ENCODE results near the gene GOLGB1.
"Not testable (repeated sequence)": the region's sequence is repeated elsewhere in the genome, so short reads cannot be mapped to it uniquely, and the experiment has no call there.

The GOLGB1 gene

GRCh38 chr3:121786485-121786884 lies 36.9 kb upstream of the GOLGB1 start:
- DNase-seq = no peak
- no peak overlapping the region for H2BK120ac ChIP-seq (ENCODE audit: low read depth, low read length)
- H3K18ac ChIP-seq (ENCODE audit: low read length) = no peak overlapping the region
- no peaks in the 10 kb centered on the region for H3K79me1 ChIP-seq (ENCODE audit: low read length)
- H3K36me3 ChIP-seq (ENCODE audit: control insufficient read depth, insufficient read depth, low read length) = no peaks in the 10 kb centered on the region
- H3K9ac ChIP-seq (ENCODE audit: low read length) = no peak overlapping the region
- no peak overlapping the region for H2BK5ac ChIP-seq (ENCODE audit: low read length)
- no peaks in the 10 kb centered on the region for H3K4me1 ChIP-seq (ENCODE audit: control insufficient read depth, low read depth, low read length)
- no CpG with 5 or more reads among the region's 2 CpGs for WGBS (ENCODE audit: extremely low coverage, insufficient coverage, low lambda C conversion rate)
- no peaks in the 10 kb centered on the region for H3K27me3 ChIP-seq (ENCODE audit: insufficient read depth, low read length, poor library complexity)
- H4K5ac ChIP-seq (ENCODE audit: low read length) = no peak overlapping the region
- no peak overlapping the region for H3K23ac ChIP-seq (ENCODE audit: low read length)
- no peak overlapping the region for H4K8ac ChIP-seq (ENCODE audit: low read depth, low read length)
- H3K79me2 ChIP-seq (ENCODE audit: control insufficient read depth, insufficient read depth, low read length) = no peaks in the 10 kb centered on the region
- no peak overlapping the region for H3K4ac ChIP-seq (ENCODE audit: low read depth, low read length)
- no peak overlapping the region for H3K4me3 ChIP-seq (ENCODE audit: low read length)
- H3K4me2 ChIP-seq (ENCODE audit: low read length) = no peak overlapping the region
- no peak overlapping the region for H3K56ac ChIP-seq (ENCODE audit: low read length)
- H3K27ac ChIP-seq (ENCODE audit: low read depth, low read length) = no peak overlapping the region
- no peak overlapping the region for H2BK15ac ChIP-seq (replicated peaks; ENCODE audit: low read depth)
- no peak overlapping the region for H2AK5ac ChIP-seq (ENCODE audit: low read length)

- not testable (repeated sequence) for H2AK5ac ChIP-seq (ENCODE audit: low read length); H3K56ac ChIP-seq (ENCODE audit: low read length); H2BK5ac ChIP-seq (ENCODE audit: low read length); H3K4me1 ChIP-seq (ENCODE audit: control insufficient read depth, low read depth, low read length); H3K9ac ChIP-seq (ENCODE audit: low read length); H4K5ac ChIP-seq (ENCODE audit: low read length); H3K79me2 ChIP-seq (ENCODE audit: control insufficient read depth, insufficient read depth, low read length); DNase-seq; H3K36me3 ChIP-seq (ENCODE audit: control insufficient read depth, insufficient read depth, low read length); H2BK15ac ChIP-seq (replicated peaks; ENCODE audit: low read depth); H2BK120ac ChIP-seq (ENCODE audit: low read depth, low read length); H4K8ac ChIP-seq (ENCODE audit: low read depth, low read length); H3K27me3 ChIP-seq (ENCODE audit: insufficient read depth, low read length, poor library complexity); H3K79me1 ChIP-seq (ENCODE audit: low read length); H3K23ac ChIP-seq (ENCODE audit: low read length); H3K4me3 ChIP-seq (ENCODE audit: low read length); H3K27ac ChIP-seq (ENCODE audit: low read depth, low read length); H3K4me2 ChIP-seq (ENCODE audit: low read length); H3K4ac ChIP-seq (ENCODE audit: low read depth, low read length); H3K18ac ChIP-seq (ENCODE audit: low read length)
- no CpG with 5 or more reads among the region's 8 CpGs for WGBS (ENCODE audit: extremely low coverage, insufficient coverage, low lambda C conversion rate)
These were observed 33.2 kb upstream of the GOLGB1 start for GRCh38 chr3:121782784-121783183.

- no peak for DNase-seq
- H2BK120ac ChIP-seq (ENCODE audit: low read depth, low read length) = no peak overlapping the region
- no peak overlapping the region for H3K23ac ChIP-seq (ENCODE audit: low read length)
- no peak overlapping the region for H3K4ac ChIP-seq (ENCODE audit: low read depth, low read length)
- no peak overlapping the region for H3K9ac ChIP-seq (ENCODE audit: low read length)
- H4K5ac ChIP-seq (ENCODE audit: low read length) = no peak overlapping the region
- H3K4me3 ChIP-seq (ENCODE audit: low read length) = no peak overlapping the region
- no peaks in the 10 kb centered on the region for H3K4me1 ChIP-seq (ENCODE audit: control insufficient read depth, low read depth, low read length)
- H3K27me3 ChIP-seq (ENCODE audit: insufficient read depth, low read length, poor library complexity) = no peaks in the 10 kb centered on the region
- no peak overlapping the region for H3K56ac ChIP-seq (ENCODE audit: low read length)
- H3K27ac ChIP-seq (ENCODE audit: low read depth, low read length) = no peak overlapping the region
- no peaks in the 10 kb centered on the region for H3K79me2 ChIP-seq (ENCODE audit: control insufficient read depth, insufficient read depth, low read length)
- no peak overlapping the region for H3K18ac ChIP-seq (ENCODE audit: low read length)
- no peak overlapping the region for H2BK15ac ChIP-seq (replicated peaks; ENCODE audit: low read depth)
- no peaks in the 10 kb centered on the region for H3K79me1 ChIP-seq (ENCODE audit: low read length)
- peaks cover 3% of the 10 kb centered on the region for H3K36me3 ChIP-seq (ENCODE audit: control insufficient read depth, insufficient read depth, low read length)
- WGBS (ENCODE audit: extremely low coverage, insufficient coverage, low lambda C conversion rate) = no CpG with 5 or more reads among the region's 7 CpGs
- H2AK5ac ChIP-seq (ENCODE audit: low read length) = no peak overlapping the region
- no peak overlapping the region for H3K4me2 ChIP-seq (ENCODE audit: low read length)
- H2BK5ac ChIP-seq (ENCODE audit: low read length) = no peak overlapping the region
- H4K8ac ChIP-seq (ENCODE audit: low read depth, low read length) = no peak overlapping the region
These were observed 32.1 kb upstream of the GOLGB1 start for GRCh38 chr3:121781611-121782010.

- H3K4me2 ChIP-seq (ENCODE audit: low read length); H3K23ac ChIP-seq (ENCODE audit: low read length); H3K9ac ChIP-seq (ENCODE audit: low read length); H3K18ac ChIP-seq (ENCODE audit: low read length); H2BK120ac ChIP-seq (ENCODE audit: low read depth, low read length); H3K27me3 ChIP-seq (ENCODE audit: insufficient read depth, low read length, poor library complexity); H2BK15ac ChIP-seq (replicated peaks; ENCODE audit: low read depth); H2AK5ac ChIP-seq (ENCODE audit: low read length); H4K5ac ChIP-seq (ENCODE audit: low read length); H4K8ac ChIP-seq (ENCODE audit: low read depth, low read length); H3K4me1 ChIP-seq (ENCODE audit: control insufficient read depth, low read depth, low read length); DNase-seq; H3K79me2 ChIP-seq (ENCODE audit: control insufficient read depth, insufficient read depth, low read length); H3K79me1 ChIP-seq (ENCODE audit: low read length); H3K36me3 ChIP-seq (ENCODE audit: control insufficient read depth, insufficient read depth, low read length); H3K4ac ChIP-seq (ENCODE audit: low read depth, low read length); H3K56ac ChIP-seq (ENCODE audit: low read length); H3K27ac ChIP-seq (ENCODE audit: low read depth, low read length); H2BK5ac ChIP-seq (ENCODE audit: low read length); H3K4me3 ChIP-seq (ENCODE audit: low read length): not testable (repeated sequence)
- no CpG with 5 or more reads among the region's 4 CpGs for WGBS (ENCODE audit: extremely low coverage, insufficient coverage, low lambda C conversion rate)
These were observed 25.6 kb upstream of the GOLGB1 start for GRCh38 chr3:121775095-121775494.

- Histone ChIP-seq H3K36me3 (ENCODE audit: control insufficient read depth, insufficient read depth, low read length) (no peaks in the 10 kb centered on the region), H3K23ac (ENCODE audit: low read length) (no peak overlapping the region), H3K27me3 (ENCODE audit: insufficient read depth, low read length, poor library complexity) (no peaks in the 10 kb centered on the region), H3K4ac (ENCODE audit: low read depth, low read length) (no peak overlapping the region), H3K27ac (ENCODE audit: low read depth, low read length) (no peak overlapping the region), H3K9ac (ENCODE audit: low read length) (no peak overlapping the region), H2AK5ac (ENCODE audit: low read length) (no peak overlapping the region), H3K4me1 (ENCODE audit: control insufficient read depth, low read depth, low read length) (no peaks in the 10 kb centered on the region), H2BK15ac (replicated peaks; ENCODE audit: low read depth) (no peak overlapping the region), H4K8ac (ENCODE audit: low read depth, low read length) (no peak overlapping the region), H3K4me3 (ENCODE audit: low read length) (no peak overlapping the region), H4K5ac (ENCODE audit: low read length) (no peak overlapping the region), H2BK120ac (ENCODE audit: low read depth, low read length) (no peak overlapping the region), H3K4me2 (ENCODE audit: low read length) (no peak overlapping the region), H2BK5ac (ENCODE audit: low read length) (no peak overlapping the region), H3K18ac (ENCODE audit: low read length) (no peak overlapping the region), H3K56ac (ENCODE audit: low read length) (no peak overlapping the region), H3K79me2 (ENCODE audit: control insufficient read depth, insufficient read depth, low read length) (no peaks in the 10 kb centered on the region), H3K79me1 (ENCODE audit: low read length) (no peaks in the 10 kb centered on the region)
- WGBS (ENCODE audit: extremely low coverage, insufficient coverage, low lambda C conversion rate) = no CpG with 5 or more reads among the region's 1 CpG
- DNase-seq = no peak
These were observed 19.7 kb upstream of the GOLGB1 start for GRCh38 chr3:121769246-121769645.

- Histone ChIP-seq H2BK15ac (replicated peaks; ENCODE audit: low read depth) (no peak overlapping the region), H2AK5ac (ENCODE audit: low read length) (no peak overlapping the region), H3K23ac (ENCODE audit: low read length) (no peak overlapping the region), H3K4ac (ENCODE audit: low read depth, low read length) (no peak overlapping the region), H3K4me1 (ENCODE audit: control insufficient read depth, low read depth, low read length) (no peaks in the 10 kb centered on the region), H3K9ac (ENCODE audit: low read length) (no peak overlapping the region), H3K79me2 (ENCODE audit: control insufficient read depth, insufficient read depth, low read length) (no peaks in the 10 kb centered on the region), H4K5ac (ENCODE audit: low read length) (no peak overlapping the region), H3K4me2 (ENCODE audit: low read length) (no peak overlapping the region), H3K4me3 (ENCODE audit: low read length) (no peak overlapping the region), H3K56ac (ENCODE audit: low read length) (no peak overlapping the region), H4K8ac (ENCODE audit: low read depth, low read length) (no peak overlapping the region), H2BK5ac (ENCODE audit: low read length) (no peak overlapping the region), H2BK120ac (ENCODE audit: low read depth, low read length) (no peak overlapping the region), H3K27ac (ENCODE audit: low read depth, low read length) (no peak overlapping the region), H3K18ac (ENCODE audit: low read length) (no peak overlapping the region), H3K79me1 (ENCODE audit: low read length) (no peaks in the 10 kb centered on the region), H3K27me3 (ENCODE audit: insufficient read depth, low read length, poor library complexity) (no peaks in the 10 kb centered on the region), H3K36me3 (ENCODE audit: control insufficient read depth, insufficient read depth, low read length) (no peaks in the 10 kb centered on the region)
- WGBS (ENCODE audit: extremely low coverage, insufficient coverage, low lambda C conversion rate) = no CpG with 5 or more reads among the region's 2 CpGs
- no peak for DNase-seq
These were observed 18.9 kb upstream of the GOLGB1 start for GRCh38 chr3:121768452-121768851.
